CD4-positive, alpha-beta T cell treated with Interleukin-15 for 1 hour (primary cell): ENCODE results near the gene YPEL1.

Experiments
- DNase-seq: peaks from one replicate; pipeline ENCODE4 v3.0.0-alpha.2; 2020

Gene YPEL1

DNA sequence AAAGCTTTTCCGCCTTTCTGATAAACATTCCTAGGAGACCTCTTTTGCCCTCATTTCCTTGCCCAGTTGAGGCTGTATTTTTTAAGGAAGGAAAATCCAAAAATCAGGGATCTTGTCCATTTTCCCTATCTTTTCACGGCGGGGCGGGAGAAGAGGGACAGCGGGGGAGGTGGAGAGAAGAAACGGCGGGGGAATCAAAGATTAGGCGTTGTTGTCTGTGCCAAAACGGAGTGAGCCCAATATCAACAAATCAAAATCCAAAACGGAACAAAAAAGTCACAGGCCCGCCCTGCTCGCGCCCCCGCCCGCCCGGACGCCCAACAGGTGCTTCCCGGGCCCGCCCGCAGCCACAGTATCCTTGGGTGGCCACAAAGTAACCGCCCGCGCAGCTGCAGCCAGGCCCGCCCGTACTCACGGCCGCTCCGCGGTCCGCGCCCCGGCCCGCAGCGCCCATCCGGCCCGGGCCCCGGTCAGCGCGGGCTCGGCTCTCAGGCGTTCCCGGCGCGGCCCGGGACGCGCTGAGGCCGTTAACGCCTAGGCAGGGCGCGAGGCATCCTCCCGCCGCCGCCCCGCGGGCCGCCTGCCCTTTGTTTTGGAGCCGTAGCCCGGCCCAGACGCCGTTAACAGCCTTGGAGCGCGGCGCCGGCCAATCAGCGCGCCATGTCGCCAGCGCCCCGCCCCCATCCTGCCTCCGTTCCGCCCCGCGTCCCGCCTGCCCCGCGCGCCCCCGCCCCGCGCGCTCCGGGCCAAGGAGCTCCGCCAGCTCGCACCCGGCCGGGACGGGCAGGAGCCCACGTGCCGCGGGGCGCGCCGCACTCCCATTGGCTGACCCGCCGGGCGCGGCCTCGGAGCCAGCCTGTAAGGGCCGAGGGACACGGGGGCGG lies at the start of gene YPEL1:
Gene YPEL1 (minus strand): TSS at position 595 of the 884 bp plus-strand sequence. CDS start 25,050 bp downstream, outside the sequence.
- peak; percentile 98 for DNase-seq

GRCh38 chr22:21780259-21780658 lies 44.7 kb upstream of the YPEL1 start:
- peak; percentile 32 for DNase-seq

- DNase-seq: no peak
Measured at GRCh38 chr22:21779444-21779843, 43.9 kb upstream of the YPEL1 start.

GRCh38 chr22:21778705-21779363 lies 43.2 kb upstream of the YPEL1 start:
- DNase-seq: no peak

DNA sequence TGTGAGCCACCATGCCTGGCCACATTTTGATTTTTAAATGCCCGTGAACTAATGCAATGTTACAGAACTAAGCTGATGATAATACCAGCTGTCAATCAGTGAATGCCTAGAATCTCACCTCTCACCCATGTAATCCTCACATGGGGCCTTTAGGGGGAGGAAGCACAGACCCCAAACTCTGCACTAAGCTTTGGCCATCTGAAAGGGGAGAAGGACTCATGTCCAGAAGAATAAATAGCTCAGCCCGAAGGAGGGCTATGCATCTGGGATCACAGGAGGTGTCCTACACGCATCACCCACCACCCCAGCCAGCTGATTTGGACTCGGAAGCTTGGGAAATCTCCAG lies 36.0 kb upstream of the YPEL1 start:
- DNase-seq: no peak

DNA sequence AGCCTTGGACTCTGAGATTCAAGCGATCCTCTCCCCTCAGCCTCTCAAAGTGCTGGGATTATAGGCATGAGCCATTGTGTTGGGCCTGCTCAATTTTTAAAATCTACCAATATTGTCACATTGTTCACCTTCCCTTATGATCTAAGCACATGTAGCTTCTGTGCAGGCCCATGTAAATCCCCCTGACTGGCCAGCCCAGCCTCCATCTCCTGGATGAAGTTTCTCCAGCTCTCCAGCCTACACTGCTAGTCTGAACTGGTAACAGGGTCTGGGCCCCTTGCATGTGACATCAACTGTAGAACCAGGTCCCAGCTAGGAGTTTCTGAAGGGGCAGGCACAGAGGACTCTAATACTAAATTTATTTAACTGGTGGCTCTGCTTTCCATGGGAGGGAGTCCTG lies 32.8 kb upstream of the YPEL1 start:
- no peak for DNase-seq

DNA sequence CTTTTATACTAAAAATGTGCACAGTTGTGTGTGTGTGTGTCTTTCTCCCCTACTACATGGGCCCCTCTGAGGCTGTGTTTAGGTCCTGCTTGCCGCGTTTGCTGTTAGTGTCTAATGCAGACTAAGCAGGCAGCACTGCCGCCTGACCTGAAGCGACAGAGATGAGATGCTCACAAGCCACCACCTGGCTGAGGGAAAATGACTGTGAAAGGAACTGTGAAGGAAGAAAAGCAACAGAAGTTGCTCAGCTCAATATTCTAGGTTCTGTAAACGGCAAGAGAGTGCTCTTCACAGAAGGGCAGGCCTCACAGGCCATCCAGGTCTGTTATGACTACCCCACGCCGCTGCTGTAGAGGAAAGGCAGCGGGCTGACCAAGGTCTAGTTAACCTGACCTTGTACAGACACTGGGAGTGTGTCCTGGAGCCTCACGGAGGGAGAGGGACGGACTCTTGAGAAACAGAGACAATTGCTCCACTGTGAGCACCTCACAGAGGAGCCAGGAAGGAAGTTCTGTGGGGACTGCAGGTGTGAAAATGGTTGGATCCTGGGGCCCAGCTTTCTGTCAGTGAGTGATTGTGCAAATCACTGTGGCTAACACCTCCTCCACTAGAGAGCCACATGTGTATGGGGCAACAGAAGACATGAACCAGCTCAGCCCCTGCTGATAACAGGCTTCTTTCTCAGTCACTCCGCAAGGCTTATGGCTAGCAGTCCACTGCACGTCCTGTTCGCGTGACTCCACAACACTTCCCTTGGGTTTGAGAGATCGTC lies 31.3 kb upstream of the YPEL1 start:
- peak; percentile 66 for DNase-seq

GRCh38 chr22:21765909-21766529 lies 30.4 kb upstream of the YPEL1 start:
- no peak for DNase-seq

- no peak for DNase-seq
Measured at GRCh38 chr22:21764038-21764804, 28.6 kb upstream of the YPEL1 start.

DNA sequence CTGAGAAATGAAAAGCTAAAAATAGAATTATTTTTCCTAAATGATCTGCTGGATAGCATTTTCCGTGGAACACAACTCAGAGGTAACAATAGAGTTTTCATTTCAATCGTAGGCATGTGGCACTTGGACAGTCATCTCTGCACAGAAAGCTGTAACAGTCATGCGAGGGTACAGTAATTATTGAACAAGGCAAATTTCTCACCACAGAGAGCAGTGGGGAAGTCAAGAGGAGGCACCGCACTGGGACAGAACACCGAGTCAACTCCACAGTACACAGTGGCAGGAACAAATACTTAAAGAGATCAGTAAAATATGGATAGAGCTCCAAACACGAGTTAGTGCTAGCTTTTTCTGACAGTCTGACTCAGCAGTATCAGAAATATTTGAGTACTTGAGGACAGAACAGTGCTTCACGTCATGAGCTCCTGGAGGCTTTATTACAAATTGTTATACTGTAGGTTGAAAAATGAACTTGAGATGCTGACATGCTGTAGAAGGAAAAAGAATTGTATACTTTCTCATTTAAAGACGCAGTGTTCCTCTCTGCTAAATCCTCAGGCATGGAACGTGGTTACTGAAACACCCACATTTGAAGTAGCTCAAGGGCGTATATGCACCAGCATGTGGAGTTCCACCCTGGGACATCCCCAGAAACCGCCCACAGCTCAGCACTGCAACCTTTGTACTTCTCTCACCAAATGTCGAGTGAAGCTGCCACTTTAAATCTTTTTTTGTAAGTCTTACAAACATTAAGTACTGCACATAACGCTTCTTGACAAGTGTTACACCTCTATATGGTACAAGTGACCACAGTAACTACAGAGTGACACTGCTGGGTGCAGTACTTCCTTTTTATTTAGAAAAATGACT lies 27.4 kb upstream of the YPEL1 start:
- peak; percentile 33 for DNase-seq

GRCh38 chr22:21761994-21762680 lies 26.5 kb upstream of the YPEL1 start:
- no peak for DNase-seq

- DNase-seq: no peak
Measured at GRCh38 chr22:21761086-21761485, 25.5 kb upstream of the YPEL1 start.

- no peak for DNase-seq
Measured at GRCh38 chr22:21760640-21761039, 25.0 kb upstream of the YPEL1 start.

GRCh38 chr22:21759646-21760376 lies 24.2 kb upstream of the YPEL1 start:
- no peak for DNase-seq

GRCh38 chr22:21759093-21759492 lies 23.5 kb upstream of the YPEL1 start:
- no peak for DNase-seq

DNA sequence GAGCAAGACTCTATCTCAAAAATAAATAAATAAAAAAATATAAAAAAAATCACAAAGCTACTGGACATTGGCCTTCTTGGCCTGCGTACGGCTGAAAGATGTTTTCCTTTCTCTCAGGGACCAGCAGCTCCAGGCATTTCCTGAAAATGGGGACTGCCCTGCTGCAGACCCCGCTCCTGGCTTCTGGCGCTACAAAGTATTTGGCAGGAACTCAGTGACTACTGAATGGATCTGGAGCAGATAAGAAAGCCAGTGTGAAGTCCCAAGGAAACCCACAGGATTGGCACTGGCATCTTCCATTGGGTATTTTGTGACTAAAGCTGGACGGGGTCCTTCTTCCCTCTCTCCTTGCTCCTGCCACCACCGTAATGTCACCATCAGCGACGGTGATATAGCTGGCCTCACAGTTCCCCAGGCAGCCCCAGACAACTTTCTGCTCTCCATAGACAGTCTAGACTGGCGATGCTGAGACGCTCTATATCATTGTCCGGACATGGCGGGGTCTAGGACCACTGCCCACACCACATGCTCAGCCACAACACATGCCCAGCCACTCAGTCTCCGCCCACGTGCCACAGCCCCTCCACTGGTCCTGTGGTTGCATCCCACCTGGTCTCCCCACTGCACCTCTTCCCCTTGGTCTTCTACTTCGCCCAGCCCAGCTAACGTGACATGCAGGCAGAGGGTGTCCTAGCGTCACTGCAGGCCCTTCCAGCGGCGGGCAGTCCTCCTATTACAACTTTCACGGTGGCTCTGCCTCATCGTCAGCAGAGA lies 22.7 kb upstream of the YPEL1 start:
- DNase-seq: no peak

DNA sequence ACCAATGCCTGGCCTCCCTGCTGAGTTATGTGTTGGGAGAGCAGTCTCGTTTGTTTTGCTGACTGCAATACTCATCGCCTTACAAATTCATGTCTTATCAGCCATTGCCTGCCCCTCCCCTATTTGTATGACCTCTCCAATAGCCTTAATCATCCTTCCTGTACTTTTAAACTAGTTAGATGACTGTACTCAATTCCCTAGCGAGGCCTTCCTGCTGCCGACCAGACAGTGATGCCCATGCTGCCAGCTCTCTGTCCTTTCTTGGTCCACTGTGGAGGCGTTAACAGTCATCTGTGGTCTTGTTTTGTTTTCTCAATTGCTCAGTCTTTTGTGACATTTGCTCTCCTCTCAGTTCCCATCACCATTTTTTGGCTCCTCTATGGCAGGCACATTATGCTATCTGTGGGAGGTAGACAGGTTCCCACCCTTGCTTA lies 20.3 kb upstream of the YPEL1 start:
- no peak for DNase-seq

GRCh38 chr22:21754523-21754922 lies 18.9 kb upstream of the YPEL1 start:
- peak; percentile 43 for DNase-seq
